ENCODE measurements around the gene CDADC1.

Gene CDADC1

GRCh38 chr13:49295244-49295643, 47.5 kb downstream of the CDADC1 start:
- no peak for DNase-seq (ENCODE audit: low read depth, low spot score)

GRCh38 chr13:49296659-49297058, 48.9 kb downstream of the CDADC1 start:
- no peak for DNase-seq (ENCODE audit: low read depth, low spot score)

- DNase-seq (ENCODE audit: low read depth, low spot score) = no peak
These were observed 49.6 kb downstream of the CDADC1 start for GRCh38 chr13:49297338-49297737.

- DNase-seq (ENCODE audit: low read depth, low spot score) = no peak
These were observed 50.7 kb downstream of the CDADC1 start for GRCh38 chr13:49298416-49298815.

- peak; percentile 33 for DNase-seq (ENCODE audit: low read depth, low spot score)
These were observed 51.3 kb downstream of the CDADC1 start for GRCh38 chr13:49298903-49299605.

- no peak for DNase-seq (ENCODE audit: low read depth, low spot score)
These were observed 52.6 kb downstream of the CDADC1 start for GRCh38 chr13:49300276-49300675.

GRCh38 chr13:49300739-49301589, 53.2 kb downstream of the CDADC1 start:
- peak; percentile 78 for DNase-seq (ENCODE audit: low read depth, low spot score)

GRCh38 chr13:49302222-49302621, 54.5 kb downstream of the CDADC1 start:
- no peak for DNase-seq (ENCODE audit: low read depth, low spot score)

GRCh38 chr13:49302817-49303216, 55.1 kb downstream of the CDADC1 start:
- no peak for DNase-seq (ENCODE audit: low read depth, low spot score)

GRCh38 chr13:49303533-49304252, 56.0 kb downstream of the CDADC1 start:
- DNase-seq (ENCODE audit: low read depth, low spot score) = no peak

GRCh38 chr13:49304356-49304755, 56.6 kb downstream of the CDADC1 start:
- DNase-seq (ENCODE audit: low read depth, low spot score) = no peak

- DNase-seq (ENCODE audit: low read depth, low spot score) = no peak
These were observed 57.3 kb downstream of the CDADC1 start for GRCh38 chr13:49304763-49305700.

- DNase-seq (ENCODE audit: low read depth, low spot score) = no peak
These were observed 58.2 kb downstream of the CDADC1 start for GRCh38 chr13:49305792-49306425.

- no peak for DNase-seq (ENCODE audit: low read depth, low spot score)
These were observed 59.6 kb downstream of the CDADC1 start for GRCh38 chr13:49307365-49307764.

GRCh38 chr13:49308097-49308875, 60.6 kb downstream of the CDADC1 start:
- peak; percentile 69 for DNase-seq (ENCODE audit: low read depth, low spot score)

GRCh38 chr13:49308921-49309408, 61.2 kb downstream of the CDADC1 start:
- DNase-seq (ENCODE audit: low read depth, low spot score) = no peak

- DNase-seq (ENCODE audit: low read depth, low spot score) = no peak
These were observed 62.5 kb downstream of the CDADC1 start for GRCh38 chr13:49310251-49310650.

- DNase-seq (ENCODE audit: low read depth, low spot score) = no peak
These were observed 64.1 kb downstream of the CDADC1 start for GRCh38 chr13:49311816-49312215.

- DNase-seq (ENCODE audit: low read depth, low spot score) = no peak
These were observed 66.7 kb downstream of the CDADC1 start for GRCh38 chr13:49314344-49314882.

All from astrocyte of the hippocampus (primary cell).